GM12891 (cell line): ENCODE data around the gene AGPAT3.

Experiments used
- DNase-seq: peaks from one replicate; pipeline ENCODE4 v3.0.0; 2011; ENCODE audit warnings: low spot score; ENCODE audit not compliant: insufficient read length
- FAIRE-seq: peaks from 2 replicates; lab custom pipeline; 2011; peaks lifted over from hg19 to GRCh38; lab: Jason Lieb, UNC
- PAX5 ChIP-seq: IDR thresholded peaks from 2 replicates; pipeline ENCODE4 v1.6.1; 2011; ENCODE audit warnings: low read length, moderate library complexity, mild to moderate bottlenecking; ENCODE audit not compliant: insufficient read depth, severe bottlenecking
- POLR2A ChIP-seq: IDR thresholded peaks from 2 replicates; pipeline ENCODE4 v1.6.1; 2011; ENCODE audit warnings: low read depth, low read length, control low read depth
- POLR2AphosphoS5 ChIP-seq: IDR thresholded peaks from 2 replicates; pipeline ENCODE4 v1.6.1; 2011; ENCODE audit warnings: low read depth, low read length, control low read depth
- POU2F2 ChIP-seq: IDR thresholded peaks from 2 replicates; pipeline ENCODE4 v1.6.1; 2011; ENCODE audit warnings: low read depth, mild to moderate bottlenecking, control low read depth, low read length, moderate library complexity
- SPI1 ChIP-seq: IDR thresholded peaks from 2 replicates; pipeline ENCODE4 v1.6.1; 2011; ENCODE audit warnings: low read depth, low read length, control low read depth
- TAF1 ChIP-seq: IDR thresholded peaks from 2 replicates; pipeline ENCODE4 v1.6.1; 2011; ENCODE audit warnings: low read depth, low read length, control low read depth

AGPAT3 gene

GRCh38 chr21:43956670-43957035, 91.6 kb downstream of the AGPAT3 start:
- peak; percentile 45 for FAIRE-seq
- TF ChIP-seq TAF1, result no peak
- no peak for TF ChIP-seq POLR2A
- TF ChIP-seq POLR2AphosphoS5, result no peak
- TF ChIP-seq SPI1, result no peak
- no peak for TF ChIP-seq PAX5
- no peak for TF ChIP-seq POU2F2
- DNase-seq, result no peak

GRCh38 chr21:43957128-43957571, 92.1 kb downstream of the AGPAT3 start:
- DNase-seq (no peak), FAIRE-seq (no peak)
- TF ChIP-seq POLR2A (no peak), POU2F2 (no peak), SPI1 (no peak), PAX5 (no peak), TAF1 (no peak), POLR2AphosphoS5 (no peak)

- FAIRE-seq, result no peak
- no peak for TF ChIP-seq TAF1
- no peak for TF ChIP-seq POU2F2
- TF ChIP-seq PAX5, result no peak
- TF ChIP-seq POLR2A, result no peak
- no peak for TF ChIP-seq POLR2AphosphoS5
- no peak for TF ChIP-seq SPI1
Observed at GRCh38 chr21:43957611-43958362, 92.8 kb downstream of the AGPAT3 start.

GRCh38 chr21:43958364-43959158, 93.5 kb downstream of the AGPAT3 start:
- TF ChIP-seq POU2F2 (peak; percentile 75), SPI1 (no peak), POLR2AphosphoS5 (0 out of 2 replicates have a peak, but pooled peaks have one; percentile 22)
- FAIRE-seq (peak; percentile 99), DNase-seq (no peak)

More at GRCh38 chr21:43957611-43958362, 92.8 kb downstream of the AGPAT3 start:
- peak; percentile 42 for DNase-seq

- TF ChIP-seq POLR2AphosphoS5, result no peak
- no peak for TF ChIP-seq POU2F2
- TF ChIP-seq TAF1, result no peak
- no peak for TF ChIP-seq PAX5
- peak; percentile 25; the same call in 1 of the 2 replicates for TF ChIP-seq POLR2A
- no peak for TF ChIP-seq SPI1
- FAIRE-seq (no peak), DNase-seq (no peak)
Observed at GRCh38 chr21:43959231-43960116, 94.5 kb downstream of the AGPAT3 start.

- no peak for TF ChIP-seq SPI1
- TF ChIP-seq POLR2AphosphoS5, result no peak
- TF ChIP-seq POLR2A, result no peak
- TF ChIP-seq POU2F2, result no peak
- TF ChIP-seq PAX5, result no peak
- TF ChIP-seq TAF1, result no peak
- no peak for DNase-seq
- peak; percentile 56 for FAIRE-seq
Observed at GRCh38 chr21:43961382-43961909, 96.4 kb downstream of the AGPAT3 start.

GRCh38 chr21:43965911-43966585, 101.0 kb downstream of the AGPAT3 start:
- no peak for FAIRE-seq
- DNase-seq, result no peak
- TF ChIP-seq TAF1 (no peak), SPI1 (no peak), POLR2A (no peak), POLR2AphosphoS5 (no peak), POU2F2 (no peak), PAX5 (no peak)

- TF ChIP-seq TAF1 (no peak), POLR2A (no peak), POU2F2 (no peak), POLR2AphosphoS5 (no peak), PAX5 (no peak), SPI1 (no peak)
- DNase-seq (no peak), FAIRE-seq (no peak)
Observed at GRCh38 chr21:43966946-43967512, 102.0 kb downstream of the AGPAT3 start.
